ENCODE measurements around the gene GALNT2. TPM values are rescaled to one million over a fixed set of nuclear protein-coding genes. Genes with fewer than 3 reads are reported as not detected.

Gene GALNT2
- total and polyA plus RNA-seq, 9 of the 15 experiments (the other 6 are each of a cell fraction or from before 2014, with no cell fraction given): 1.6 to 106 (median 51.9) TPM

DNA sequence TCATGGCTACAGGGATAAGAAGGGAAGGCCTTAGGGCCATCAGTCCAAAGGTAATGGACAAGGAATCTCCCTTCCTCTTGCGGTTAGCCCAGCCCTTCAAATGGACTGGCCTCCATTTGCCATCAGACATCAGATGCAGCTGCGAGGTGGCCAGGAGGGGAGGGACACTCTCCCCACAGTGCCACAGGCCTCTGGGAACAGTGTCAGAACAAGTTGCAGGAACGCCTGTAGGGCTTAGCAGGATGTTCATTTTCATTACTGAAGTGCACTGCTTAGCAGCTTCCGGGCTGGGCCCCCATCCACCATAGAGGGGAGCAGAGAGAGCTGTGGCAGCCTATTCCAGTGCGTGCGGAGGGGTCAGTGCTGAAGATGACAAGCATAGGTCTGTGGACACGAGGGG lies 127.5 kb downstream of the GALNT2 start (continued):
- TF ChIP-seq RBM25 (IDR thresholded peaks at IDR 0.05; ENCODE audit: low read depth, low read length, severe bottlenecking): no peak
- TF ChIP-seq SMAD1 (IDR thresholded peaks at IDR 0.05; ENCODE audit: low read depth, low read length, partially characterized antibody): no peak
- TF ChIP-seq ZNF699 (CRISPR knock-in tag; IDR thresholded peaks at IDR 0.05; ENCODE audit: insufficient replicate concordance): no peak
- TF ChIP-seq MEIS2 (IDR thresholded peaks at IDR 0.05; ENCODE audit: partially characterized antibody): no peak
- no peak for TF ChIP-seq CEBPG (CRISPR knock-in tag; IDR thresholded peaks at IDR 0.05)
- no peak for TF ChIP-seq CEBPG (tag; conservative IDR thresholded peaks at IDR 0.05 in 1 of 2, IDR thresholded peaks at IDR 0.05 in 1 of 2)
- no peak for TF ChIP-seq ELF1 (tag; IDR thresholded peaks at IDR 0.05)
- TF ChIP-seq ARID1B (IDR thresholded peaks at IDR 0.05): no peak
- no peak for TF ChIP-seq ZNF436 (CRISPR knock-in tag; IDR thresholded peaks at IDR 0.05)
- no peak for TF ChIP-seq POU5F1 (IDR thresholded peaks at IDR 0.05; ENCODE audit: borderline replicate concordance, low read depth, low read length, partially characterized antibody)
- TF ChIP-seq, protein P1, sequence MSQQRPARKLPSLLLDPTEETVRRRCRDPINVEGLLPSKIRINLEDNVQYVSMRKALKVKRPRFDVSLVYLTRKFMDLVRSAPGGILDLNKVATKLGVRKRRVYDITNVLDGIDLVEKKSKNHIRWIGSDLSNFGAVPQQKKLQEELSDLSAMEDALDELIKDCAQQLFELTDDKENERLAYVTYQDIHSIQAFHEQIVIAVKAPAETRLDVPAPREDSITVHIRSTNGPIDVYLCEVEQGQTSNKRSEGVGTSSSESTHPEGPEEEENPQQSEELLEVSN (IDR thresholded peaks at IDR 0.05; ENCODE audit: borderline replicate concordance in 1 of 2, extremely low read depth in 1 of 2, insufficient read depth in 1 of 2, insufficient read length in 1 of 2, low read depth in 1 of 2, low read length in 1 of 2, poor library complexity in 1 of 2, severe bottlenecking in 1 of 2): no peak
- TF ChIP-seq MAFF (IDR thresholded peaks at IDR 0.05; ENCODE audit: low read length): no peak

All from K562 (cell line).